Uterus (tissue), 2 donors: ENCODE data around the gene GSX1.

Source experiments
- POLR2A ChIP-seq, 2 donors: fragments of 450-650 bp; IDR thresholded peaks; one replicate each; pipeline ENCODE4 v1.6.1; 2016; ENCODE audit warnings: antibody characterized with exemption in 2 of 2, mild to moderate bottlenecking in 1 of 2, moderate library complexity in 1 of 2
- TF ChIP-seq, protein P1 (sequence below), 4 experiments: fragments of 200-600 bp in 2 of 4; fragments of 450-650 bp in 2 of 4; sonication (generic) in 2 of 4; IDR thresholded peaks; one replicate each; pipeline ENCODE4 v1.5.1; 2016 to 2019; ENCODE audit warnings: antibody characterized with exemption in 4 of 4, mild to moderate bottlenecking in 2 of 4, moderate library complexity in 1 of 4

DNA sequence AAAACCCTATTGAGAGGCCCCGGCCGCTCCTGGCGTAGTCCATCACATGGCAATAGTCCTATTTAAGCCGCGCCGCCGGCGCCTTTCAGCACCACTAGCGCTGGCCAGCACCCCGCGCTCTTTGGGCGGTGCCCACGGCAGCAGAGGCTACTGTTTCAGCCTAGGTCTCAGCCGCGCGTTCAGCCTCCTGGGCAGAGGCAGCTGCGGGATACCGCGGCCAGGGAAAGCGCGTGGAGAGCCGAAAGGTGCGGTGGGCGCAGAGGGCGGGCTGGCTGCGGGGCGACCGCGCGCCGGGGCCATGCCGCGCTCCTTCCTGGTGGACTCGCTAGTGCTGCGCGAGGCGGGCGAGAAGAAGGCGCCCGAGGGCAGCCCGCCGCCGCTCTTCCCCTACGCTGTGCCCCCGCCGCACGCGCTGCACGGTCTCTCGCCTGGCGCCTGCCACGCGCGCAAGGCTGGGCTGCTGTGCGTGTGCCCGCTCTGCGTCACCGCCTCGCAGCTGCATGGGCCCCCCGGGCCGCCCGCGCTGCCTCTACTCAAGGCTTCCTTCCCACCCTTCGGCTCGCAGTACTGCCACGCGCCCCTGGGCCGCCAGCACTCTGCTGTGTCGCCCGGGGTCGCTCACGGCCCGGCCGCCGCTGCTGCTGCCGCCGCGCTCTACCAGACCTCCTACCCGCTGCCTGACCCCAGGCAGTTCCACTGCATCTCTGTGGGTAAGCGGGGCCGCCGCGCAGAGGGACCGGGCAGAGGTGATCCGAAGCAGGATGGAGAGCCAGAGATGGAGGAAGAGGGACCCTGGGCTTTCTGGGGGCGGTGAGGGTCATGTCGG, at the start of gene GSX1:
- TF ChIP-seq, protein P1, sequence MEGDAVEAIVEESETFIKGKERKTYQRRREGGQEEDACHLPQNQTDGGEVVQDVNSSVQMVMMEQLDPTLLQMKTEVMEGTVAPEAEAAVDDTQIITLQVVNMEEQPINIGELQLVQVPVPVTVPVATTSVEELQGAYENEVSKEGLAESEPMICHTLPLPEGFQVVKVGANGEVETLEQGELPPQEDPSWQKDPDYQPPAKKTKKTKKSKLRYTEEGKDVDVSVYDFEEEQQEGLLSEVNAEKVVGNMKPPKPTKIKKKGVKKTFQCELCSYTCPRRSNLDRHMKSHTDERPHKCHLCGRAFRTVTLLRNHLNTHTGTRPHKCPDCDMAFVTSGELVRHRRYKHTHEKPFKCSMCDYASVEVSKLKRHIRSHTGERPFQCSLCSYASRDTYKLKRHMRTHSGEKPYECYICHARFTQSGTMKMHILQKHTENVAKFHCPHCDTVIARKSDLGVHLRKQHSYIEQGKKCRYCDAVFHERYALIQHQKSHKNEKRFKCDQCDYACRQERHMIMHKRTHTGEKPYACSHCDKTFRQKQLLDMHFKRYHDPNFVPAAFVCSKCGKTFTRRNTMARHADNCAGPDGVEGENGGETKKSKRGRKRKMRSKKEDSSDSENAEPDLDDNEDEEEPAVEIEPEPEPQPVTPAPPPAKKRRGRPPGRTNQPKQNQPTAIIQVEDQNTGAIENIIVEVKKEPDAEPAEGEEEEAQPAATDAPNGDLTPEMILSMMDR (IDR thresholded peaks at IDR 0.05): no peak
- no peak for TF ChIP-seq POLR2A (IDR thresholded peaks at IDR 0.05)
